GM18511 (cell line): ENCODE data around the gene N4BP2L2.
"Not testable (repeated sequence)": the region's sequence is repeated elsewhere in the genome, so short reads cannot be mapped to it uniquely, and the experiment has no call there.

ENCODE experiments used
- ATAC-seq: cut with Tn5 transposase; IDR thresholded peaks from one replicate; pipeline ENCODE4 v1.9.1; 2021; ENCODE audit warnings: mild to moderate bottlenecking, moderate library complexity; ENCODE audit not compliant: unreplicated experiment

The N4BP2L2 gene

GRCh38 chr13:32538621-32539246, at the start of gene N4BP2L2:
N4BP2L2 (minus strand) TSS chr13:32538795; CDS start chr13:32537027, 1,768 bp downstream.
- ATAC-seq, result peak; percentile 98

- no peak for ATAC-seq
Observed at GRCh38 chr13:32587811-32588170, 49.2 kb upstream of the N4BP2L2 start.

GRCh38 chr13:32587011-32587810, 48.6 kb upstream of the N4BP2L2 start:
- ATAC-seq, result peak; percentile 43

- ATAC-seq, result peak; percentile 87
Observed at GRCh38 chr13:32586080-32586900, 47.7 kb upstream of the N4BP2L2 start, which contains the start of gene PDS5B. PDS5B (plus strand) TSS chr13:32586452; CDS start chr13:32648773, 62,321 bp downstream.

GRCh38 chr13:32585550-32586079, 47.0 kb upstream of the N4BP2L2 start:
- no peak for ATAC-seq

GRCh38 chr13:32582991-32583390, 44.4 kb upstream of the N4BP2L2 start:
- no peak for ATAC-seq

- ATAC-seq, result no peak
Observed at GRCh38 chr13:32582281-32582680, 43.7 kb upstream of the N4BP2L2 start.

GRCh38 chr13:32581177-32581786, 42.7 kb upstream of the N4BP2L2 start:
- no peak for ATAC-seq

GRCh38 chr13:32577032-32577431, 38.4 kb upstream of the N4BP2L2 start:
- no peak for ATAC-seq

- not testable (repeated sequence) for ATAC-seq
Observed at GRCh38 chr13:32575687-32576086, 37.1 kb upstream of the N4BP2L2 start.

- not testable (repeated sequence) for ATAC-seq
Observed at GRCh38 chr13:32560842-32561241, 22.2 kb upstream of the N4BP2L2 start.

- ATAC-seq, result no peak
Observed at GRCh38 chr13:32555613-32556012, 17.0 kb upstream of the N4BP2L2 start.

GRCh38 chr13:32553720-32554119, 15.1 kb upstream of the N4BP2L2 start:
- no peak for ATAC-seq

GRCh38 chr13:32549788-32550187, 11.2 kb upstream of the N4BP2L2 start:
- ATAC-seq, result no peak

- ATAC-seq, result no peak
Observed at GRCh38 chr13:32548837-32549236, 10.2 kb upstream of the N4BP2L2 start.

GRCh38 chr13:32545083-32545482, 6.5 kb upstream of the N4BP2L2 start:
- no peak for ATAC-seq

GRCh38 chr13:32542221-32542620, 3.6 kb upstream of the N4BP2L2 start:
- no peak for ATAC-seq

GRCh38 chr13:32538143-32538620, 413 bp downstream of the N4BP2L2 start:
- peak; percentile 87 for ATAC-seq

GRCh38 chr13:32537580-32538142, 934 bp downstream of the N4BP2L2 start:
- ATAC-seq, result no peak

- no peak for ATAC-seq
Observed at GRCh38 chr13:32535748-32536147, 2.8 kb downstream of the N4BP2L2 start.
